ENCODE results near the gene HELZ2. TPM values are rescaled to one million over a fixed set of nuclear protein-coding genes. Genes with fewer than 3 reads are reported as not detected.

The HELZ2 gene
- total RNA-seq, 4 donors from 2014 or later = 16.3 to 33.7 (median 24.7) TPM

GRCh38 chr20:63525185-63525584 lies 48.9 kb downstream of the HELZ2 start:
- Histone ChIP-seq H3K27me3 (no peaks in the 10 kb centered on the region), H3K9me3 (peaks cover 0 to 10% (median 0%) of the 10 kb centered on the region in 4 donors), H3K4me1 (peaks cover 0 to 34% (median 16%) of the 10 kb centered on the region in 4 donors), H3K4me3 (no peak overlapping the region), H3K27ac (no peak overlapping the region), H3K36me3 (peaks cover 0 to 26% (median 0%) of the 10 kb centered on the region in 3 donors)
- no peak for TF ChIP-seq EP300 (IDR thresholded peaks at IDR 0.05)
- 48 to 49% methylated on average over 3 of the region's 3 CpGs for WGBS, 2 donors
- no peak for DNase-seq (ENCODE audit: low spot score in 2 of 2)

Other genes with a start within 250 kb of the HELZ2 start
- 1 to 10 TPM in 1 of 4 donors, under 1 TPM in 1, not detected in 2; 0.20 to 1.5 TPM for gene CHRNA4, start 212.9 kb downstream of the HELZ2 start, total RNA-seq
- gene KCNQ2, start 101.6 kb downstream of the HELZ2 start, total RNA-seq = not detected
- gene EEF1A2, start 75.2 kb downstream of the HELZ2 start, total RNA-seq = not detected
- 100 to 1,000 TPM in 3 of 4 donors, 10 to 100 TPM in 1; 59.0 to 165 (median 119) TPM for gene PPDPF, start 53.5 kb downstream of the HELZ2 start, total RNA-seq
- under 1 TPM in 2 of 4 donors, not detected in 2; 0.21 to 0.90 TPM for gene PTK6, start 36.9 kb downstream of the HELZ2 start, total RNA-seq
- gene SRMS, start 26.5 kb downstream of the HELZ2 start, total RNA-seq = not detected
- 1 to 10 TPM in 1 of 4 donors, under 1 TPM in 2, not detected in 1; 0.21 to 1.4 (median 0.30) TPM for gene FNDC11, start 20.1 kb downstream of the HELZ2 start, total RNA-seq
- gene GMEB2, start 52.9 kb upstream of the HELZ2 start, total RNA-seq = 10 to 100 TPM; 12.5 to 14.7 (median 13.7) TPM
- 10 to 100 TPM; 12.3 to 26.4 (median 15.5) TPM for gene STMN3, start 79.2 kb upstream of the HELZ2 start, total RNA-seq
- gene RTEL1, start 84.1 kb upstream of the HELZ2 start, total RNA-seq = 10 to 100 TPM; 28.2 to 62.4 (median 46.7) TPM
- 10 to 100 TPM in 3 of 4 donors, 1 to 10 TPM in 1; 8.0 to 61.2 (median 35.9) TPM for gene TNFRSF6B, start 122.4 kb upstream of the HELZ2 start, total RNA-seq
- gene ARFRP1, start 133.7 kb upstream of the HELZ2 start, total RNA-seq = 10 to 100 TPM; 36.9 to 71.1 (median 50.9) TPM
- gene ZGPAT, start 133.8 kb upstream of the HELZ2 start, total RNA-seq = 10 to 100 TPM; 27.5 to 70.8 (median 40.9) TPM
- gene LIME1, start 162.4 kb upstream of the HELZ2 start, total RNA-seq = 10 to 100 TPM; 11.4 to 51.9 (median 17.6) TPM
- 100 to 1,000 TPM in 1 of 4 donors, 10 to 100 TPM in 3; 71.5 to 126 (median 72.5) TPM for gene SLC2A4RG, start 165.5 kb upstream of the HELZ2 start, total RNA-seq